ENCODE results near the gene GBGT1. TPM values are rescaled to one million over a fixed set of nuclear protein-coding genes. Genes with fewer than 3 reads are reported as not detected.

Gene GBGT1
- total RNA-seq, 4 donors from 2014 or later, result 10.6 to 32.3 (median 20.5) TPM

- TF ChIP-seq CTCF (IDR thresholded peaks at IDR 0.05; ENCODE audit: low read depth), result no peak
Observed at GRCh38 chr9:133131506-133131905, 32.2 kb downstream of the GBGT1 start.

- no peak for TF ChIP-seq CTCF (IDR thresholded peaks at IDR 0.05; ENCODE audit: low read depth)
Observed at GRCh38 chr9:133130685-133131244, 32.9 kb downstream of the GBGT1 start.

GRCh38 chr9:133129001-133129795 lies 34.5 kb downstream of the GBGT1 start:
- no peak for TF ChIP-seq CTCF (IDR thresholded peaks at IDR 0.05; ENCODE audit: low read depth)

- TF ChIP-seq CTCF (IDR thresholded peaks at IDR 0.05; ENCODE audit: low read depth), result no peak
Observed at GRCh38 chr9:133128152-133128551, 35.6 kb downstream of the GBGT1 start.

GRCh38 chr9:133127340-133127981 lies 36.3 kb downstream of the GBGT1 start:
- no peak for TF ChIP-seq CTCF (IDR thresholded peaks at IDR 0.05; ENCODE audit: low read depth)

- no peak for TF ChIP-seq CTCF (IDR thresholded peaks at IDR 0.05; ENCODE audit: low read depth)
Observed at GRCh38 chr9:133126697-133127339, 36.9 kb downstream of the GBGT1 start.
